Tibial artery (tissue), 4 donors: ENCODE measurements around the gene IMMP2L.

Experiments used
- DNase-seq, 2 donors: peaks; one replicate each; pipeline ENCODE4 v3.0.0-alpha.2; 2019
- H3K27ac ChIP-seq, 2 donors: fragments of 200-600 bp; sonication (generic) in 1 of 2; 1 replicate in 1 of 2; 2 replicates in 1 of 2; pipeline ENCODE4 v1.5.1; 2018 to 2019; ENCODE audit warnings: mild to moderate bottlenecking in 1 of 2
- H3K27me3 ChIP-seq, 2 donors: fragments of 200-600 bp; sonication (generic) in 1 of 2; one replicate each; pipeline versions ENCODE4 v1.5.1 to v1.6.0; 2016 to 2019
- H3K36me3 ChIP-seq, 3 donors: fragments of 200-600 bp; sonication (generic) in 2 of 3; one replicate each; pipeline ENCODE4 v1.5.1; 2016 to 2019; ENCODE audit warnings: mild to moderate bottlenecking in 2 of 3
- H3K4me1 ChIP-seq, 4 donors: fragments of 200-600 bp; sonication (generic) in 2 of 4; 1 replicate in 3 of 4; 2 replicates in 1 of 4; pipeline ENCODE4 v1.5.1; 2016 to 2019
- H3K4me3 ChIP-seq, 2 donors: fragments of 200-600 bp; sonication (generic) in 1 of 2; 1 replicate in 1 of 2; 2 replicates in 1 of 2; pipeline ENCODE4 v1.5.1; 2018 to 2019; ENCODE audit warnings: mild to moderate bottlenecking in 2 of 2
- H3K9me3 ChIP-seq, 3 donors: fragments of 200-600 bp; sonication (generic) in 1 of 3; one replicate each; pipeline ENCODE4 v1.5.1; 2016 to 2019
- intact Hi-C: fragments of 100-400 bp; cut with DNase I; formaldehyde crosslinking; loops from one replicate; pipeline ENCODE4 v1.15.0; 2023; ENCODE audit warnings: low total_unique reads
- TF ChIP-seq, protein P1 (sequence below), 2 experiments: fragments of 200-600 bp in 1 of 2; fragments of 450-650 bp in 1 of 2; IDR thresholded peaks; one replicate each; pipeline ENCODE4 v1.5.1; 2017 to 2019; ENCODE audit warnings: antibody characterized with exemption in 2 of 2, mild to moderate bottlenecking in 1 of 2, moderate library complexity in 1 of 2

IMMP2L gene

DNA sequence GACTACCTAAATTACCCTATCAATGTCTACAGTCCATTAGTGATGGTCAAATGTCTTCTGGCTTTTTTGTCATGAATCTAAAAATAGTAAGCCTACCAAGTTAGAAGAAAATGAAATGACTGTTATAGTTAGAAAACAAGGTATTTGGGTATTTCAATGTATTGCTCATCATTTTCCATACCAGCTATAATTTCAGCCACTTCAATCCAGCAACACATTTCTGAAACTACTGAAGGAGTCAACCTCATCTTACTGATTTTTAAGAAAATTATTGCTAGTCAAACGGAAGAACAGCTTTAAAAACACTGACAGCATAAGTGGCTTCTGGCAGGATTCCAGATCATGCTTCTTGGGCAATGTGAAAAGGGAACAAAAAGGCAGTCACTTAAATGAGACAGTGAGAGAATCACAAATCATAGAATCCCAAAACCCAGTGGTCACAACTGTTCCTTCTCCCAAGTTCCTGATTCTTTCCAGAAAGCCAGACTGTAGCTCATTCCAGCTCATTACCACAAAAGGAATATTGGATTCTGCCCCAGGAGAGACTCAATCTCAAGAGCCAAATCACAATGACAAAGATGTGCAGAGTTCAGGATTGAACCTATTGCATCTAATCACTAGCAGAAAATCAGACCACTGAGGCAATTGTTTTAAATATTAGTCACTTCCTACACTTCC is 532.6 kb downstream of the IMMP2L start:
- peak in 1 of 2 donors; percentile 49 for DNase-seq
- Histone ChIP-seq H3K27me3 (no peaks in the 10 kb centered on the region), H3K4me3 (no peak overlapping the region), H3K36me3 (no peaks in the 10 kb centered on the region), H3K9me3 (no peaks in the 10 kb centered on the region), H3K4me1 (peaks cover 0 to 20% (median 13%) of the 10 kb centered on the region in 4 donors), H3K27ac (no peak overlapping the region)
- intact Hi-C loops = no loop called here
- TF ChIP-seq, protein P1, sequence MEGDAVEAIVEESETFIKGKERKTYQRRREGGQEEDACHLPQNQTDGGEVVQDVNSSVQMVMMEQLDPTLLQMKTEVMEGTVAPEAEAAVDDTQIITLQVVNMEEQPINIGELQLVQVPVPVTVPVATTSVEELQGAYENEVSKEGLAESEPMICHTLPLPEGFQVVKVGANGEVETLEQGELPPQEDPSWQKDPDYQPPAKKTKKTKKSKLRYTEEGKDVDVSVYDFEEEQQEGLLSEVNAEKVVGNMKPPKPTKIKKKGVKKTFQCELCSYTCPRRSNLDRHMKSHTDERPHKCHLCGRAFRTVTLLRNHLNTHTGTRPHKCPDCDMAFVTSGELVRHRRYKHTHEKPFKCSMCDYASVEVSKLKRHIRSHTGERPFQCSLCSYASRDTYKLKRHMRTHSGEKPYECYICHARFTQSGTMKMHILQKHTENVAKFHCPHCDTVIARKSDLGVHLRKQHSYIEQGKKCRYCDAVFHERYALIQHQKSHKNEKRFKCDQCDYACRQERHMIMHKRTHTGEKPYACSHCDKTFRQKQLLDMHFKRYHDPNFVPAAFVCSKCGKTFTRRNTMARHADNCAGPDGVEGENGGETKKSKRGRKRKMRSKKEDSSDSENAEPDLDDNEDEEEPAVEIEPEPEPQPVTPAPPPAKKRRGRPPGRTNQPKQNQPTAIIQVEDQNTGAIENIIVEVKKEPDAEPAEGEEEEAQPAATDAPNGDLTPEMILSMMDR (IDR thresholded peaks at IDR 0.05) = no peak

DNA sequence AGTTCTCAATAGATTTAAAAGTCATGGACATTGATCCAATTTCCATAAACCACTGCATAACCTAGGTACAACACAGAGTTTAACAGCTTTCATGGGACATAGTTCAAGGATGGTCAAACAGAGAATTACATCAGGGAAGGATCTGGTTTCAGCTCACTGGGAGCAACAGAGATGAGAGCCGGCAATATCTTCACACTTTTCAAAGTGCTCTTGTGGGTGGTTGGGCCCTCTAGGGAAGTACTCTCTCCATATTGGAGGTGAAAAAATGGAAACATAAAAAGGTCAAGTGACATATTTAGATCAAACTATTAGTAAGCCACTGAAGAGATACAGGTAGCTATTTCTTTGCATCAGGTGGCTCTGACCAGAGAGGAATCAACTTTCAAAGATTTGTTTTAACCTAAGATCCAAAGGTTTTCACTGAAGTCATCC is 533.1 kb downstream of the IMMP2L start:
- Histone ChIP-seq H3K27ac (no peak overlapping the region), H3K27me3 (no peaks in the 10 kb centered on the region), H3K4me1 (peaks cover 0 to 20% (median 13%) of the 10 kb centered on the region in 4 donors), H3K36me3 (no peaks in the 10 kb centered on the region), H3K4me3 (no peak overlapping the region), H3K9me3 (no peaks in the 10 kb centered on the region)
- no peak for DNase-seq
- intact Hi-C loops = no loop called here
- TF ChIP-seq, protein P1 (IDR thresholded peaks at IDR 0.05) = no peak

DNA sequence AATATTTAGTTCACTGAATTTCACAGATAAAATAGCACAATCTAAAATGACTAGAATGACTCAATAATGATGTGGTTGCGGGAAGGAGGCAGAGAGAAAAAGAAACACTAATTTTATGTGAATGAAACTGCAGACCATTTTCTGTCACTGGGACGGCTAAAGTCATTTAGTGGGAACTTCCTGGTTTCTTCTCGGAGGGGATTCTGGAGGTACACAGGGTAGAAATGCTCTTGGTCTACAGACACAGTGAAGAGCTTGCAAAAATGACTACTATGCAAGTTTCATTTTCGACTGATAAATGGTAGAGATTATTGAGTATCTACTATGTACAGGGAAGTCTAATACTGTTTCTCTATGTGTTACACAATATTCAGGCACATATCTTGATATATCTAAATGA is 534.9 kb downstream of the IMMP2L start:
- Histone ChIP-seq H3K36me3 (no peaks in the 10 kb centered on the region), H3K4me1 (peaks cover 0 to 20% (median 13%) of the 10 kb centered on the region in 4 donors), H3K9me3 (no peaks in the 10 kb centered on the region), H3K27me3 (no peaks in the 10 kb centered on the region), H3K4me3 (no peak overlapping the region), H3K27ac (no peak overlapping the region)
- TF ChIP-seq, protein P1 (IDR thresholded peaks at IDR 0.05) = no peak
- intact Hi-C loops = no loop called here
- no peak for DNase-seq

DNA sequence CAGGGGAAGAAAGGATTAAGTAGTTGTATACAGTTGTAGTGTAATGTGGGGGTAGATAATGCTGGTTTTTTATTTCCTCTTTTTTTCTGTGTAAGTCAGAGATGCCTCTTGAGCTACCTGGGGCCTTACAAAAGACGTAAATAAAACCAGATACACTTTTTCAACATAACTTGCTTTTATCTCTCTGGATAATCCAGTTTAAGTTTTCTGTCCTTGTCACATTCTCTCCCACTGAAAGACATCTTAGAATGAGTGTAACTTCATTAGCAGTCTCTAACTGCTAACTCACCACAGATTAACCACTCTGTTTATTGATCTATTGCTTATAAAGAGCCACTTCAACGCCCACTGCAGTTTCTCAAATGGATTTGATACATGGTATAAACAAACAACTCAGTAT is 535.5 kb downstream of the IMMP2L start:
- no peak for DNase-seq
- Histone ChIP-seq H3K36me3 (no peaks in the 10 kb centered on the region), H3K4me3 (no peak overlapping the region), H3K4me1 (peaks cover 0 to 20% (median 13%) of the 10 kb centered on the region in 4 donors), H3K27ac (no peak overlapping the region), H3K9me3 (no peaks in the 10 kb centered on the region), H3K27me3 (no peaks in the 10 kb centered on the region)
- intact Hi-C loops = no loop called here
- TF ChIP-seq, protein P1 (IDR thresholded peaks at IDR 0.05) = no peak

DNA sequence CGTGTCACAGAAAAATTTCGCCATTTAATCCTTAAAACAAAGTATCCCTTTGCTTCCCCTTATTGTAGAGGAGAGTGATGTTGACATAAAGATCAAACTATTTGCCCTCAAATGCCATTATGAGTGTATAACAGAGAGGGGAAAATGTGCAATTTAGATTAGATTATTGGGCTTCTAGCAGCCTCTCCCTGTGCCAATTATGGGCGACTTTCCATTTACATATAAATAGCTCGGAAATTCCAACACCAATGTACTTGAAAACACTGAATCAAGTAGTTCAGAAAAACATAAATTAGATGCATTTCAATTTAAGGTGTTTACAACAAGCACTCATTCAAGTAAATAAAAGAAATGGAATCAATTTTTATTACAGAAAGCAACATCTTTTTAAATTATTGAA is 535.9 kb downstream of the IMMP2L start:
- Histone ChIP-seq H3K27ac (no peak overlapping the region), H3K4me1 (peaks cover 0 to 20% (median 13%) of the 10 kb centered on the region in 4 donors), H3K9me3 (no peaks in the 10 kb centered on the region), H3K4me3 (no peak overlapping the region), H3K36me3 (no peaks in the 10 kb centered on the region), H3K27me3 (no peaks in the 10 kb centered on the region)
- no peak for DNase-seq
- TF ChIP-seq, protein P1 (IDR thresholded peaks at IDR 0.05) = no peak
- intact Hi-C loops = no loop called here
